ENCODE data around the gene TRANK1.

The TRANK1 gene

GRCh38 chr3:36862076-36862755 lies 82.6 kb downstream of the TRANK1 start (continued):
- TF ChIP-seq ZNF138 (tag by site-specific recombination; IDR thresholded peaks at IDR 0.05; ENCODE audit: borderline replicate concordance) (no peak), ZNF223 (tag by site-specific recombination; IDR thresholded peaks at IDR 0.05) (no peak), ZNF639 (tag by site-specific recombination; IDR thresholded peaks at IDR 0.05) (no peak)

- TF ChIP-seq ZNF433 (tag by site-specific recombination; IDR thresholded peaks at IDR 0.05; ENCODE audit: low read depth), result no peak
- TF ChIP-seq ZBTB7A (tag by site-specific recombination; IDR thresholded peaks at IDR 0.05; ENCODE audit: low read depth), result no peak
- TF ChIP-seq ZNF76 (tag by site-specific recombination; IDR thresholded peaks at IDR 0.05; ENCODE audit: borderline replicate concordance, low read depth), result no peak
- TF ChIP-seq KLF16 (tag by site-specific recombination; IDR thresholded peaks at IDR 0.05), result no peak
- TF ChIP-seq ZNF571 (tag by site-specific recombination; IDR thresholded peaks at IDR 0.05), result no peak
- TF ChIP-seq SP2 (tag by site-specific recombination; IDR thresholded peaks at IDR 0.05), result no peak
- no peak for TF ChIP-seq ZNF670 (tag by site-specific recombination; IDR thresholded peaks at IDR 0.05; ENCODE audit: low read depth)
- no peak for TF ChIP-seq ZNF449 (tag by site-specific recombination; IDR thresholded peaks at IDR 0.05)
- no peak for TF ChIP-seq HIC1 (tag by site-specific recombination; IDR thresholded peaks at IDR 0.05)
- TF ChIP-seq ZNF366 (tag by site-specific recombination; conservative IDR thresholded peaks at IDR 0.05), result no peak
- H3K4me3 ChIP-seq (ENCODE audit: low read depth, low read length), result no peak overlapping the region
- H3K36me3 ChIP-seq (ENCODE audit: control insufficient read depth in 2 of 2, insufficient read depth in 1 of 2, low read length in 2 of 2), result peaks cover 0 to 10% of the 10 kb centered on the region in 2 experiments; a peak in 1 of 3 replicates
- H3K9me3 ChIP-seq (ENCODE audit: control insufficient read depth, insufficient read depth, low read depth, low read length), result no peaks in the 10 kb centered on the region
- CTCF ChIA-PET, result interaction anchor here (1.3 kb wide), 1 partner anchor 9 kb away, joined by 6 read pairs; no protein-coding TSS in a partner anchor
- POLR2A ChIA-PET, result no interaction called here
- H3K4me1 ChIP-seq (ENCODE audit: control insufficient read depth, insufficient read depth, low read length), result no peaks in the 10 kb centered on the region
- H3K27ac ChIP-seq (ENCODE audit: extremely low read depth, low read depth, low read length), result no peak overlapping the region
These were observed 85.4 kb downstream of the TRANK1 start for GRCh38 chr3:36859494-36859893.

- H3K36me3 ChIP-seq (ENCODE audit: control insufficient read depth in 2 of 2, insufficient read depth in 1 of 2, low read length in 2 of 2), result peaks cover 0 to 6% of the 10 kb centered on the region in 2 experiments; a peak in 1 of 3 replicates
- TF ChIP-seq ZXDB (tag by site-specific recombination; IDR thresholded peaks at IDR 0.05), result no peak
- no peak for TF ChIP-seq ZNF10 (tag by site-specific recombination; IDR thresholded peaks at IDR 0.05)
- no peak for TF ChIP-seq ZNF133 (tag by site-specific recombination; IDR thresholded peaks at IDR 0.05)
- TF ChIP-seq RBAK (tag by site-specific recombination; IDR thresholded peaks at IDR 0.05), result no peak
- no peak for TF ChIP-seq ZNF169 (tag by site-specific recombination; IDR thresholded peaks at IDR 0.05)
- H3K4me3 ChIP-seq (ENCODE audit: low read depth, low read length), result no peak overlapping the region
- CTCF ChIA-PET, result interaction anchor here (0.6 to 1.1 kb wide), 2 partner anchors 122 to 361 kb away, joined by 3 to 4 read pairs; no protein-coding TSS in a partner anchor
- no peak overlapping the region for H3K27ac ChIP-seq (ENCODE audit: extremely low read depth, low read depth, low read length)
- no peaks in the 10 kb centered on the region for H3K9me3 ChIP-seq (ENCODE audit: control insufficient read depth, insufficient read depth, low read depth, low read length)
- H3K4me1 ChIP-seq (ENCODE audit: control insufficient read depth, insufficient read depth, low read length), result no peaks in the 10 kb centered on the region
- POLR2A ChIA-PET, result no interaction called here
These were observed 92.8 kb downstream of the TRANK1 start for GRCh38 chr3:36852071-36852470.

All from HEK293 (cell line).